Large intestine (tissue), 3 donors: ENCODE measurements around the gene CD160. TPM values are rescaled to one million over a fixed set of nuclear protein-coding genes. Genes with fewer than 3 reads are reported as not detected.
A peak's percentile ranks its signal among the peaks of the same experiment; 100 is the strongest.

Experiments
- DNase-seq, 2 donors: peaks; one replicate each; pipeline versions ENCODE4 v3.0.0 to v3.0.0-alpha.2; 2013
- H3K27ac ChIP-seq: one replicate; pipeline ENCODE4 v1.5.1; 2013; ENCODE audit warnings: low read length
- H3K27me3 ChIP-seq: 2 replicates; pipeline ENCODE4 v1.6.1; 2013; ENCODE audit warnings: low read length; ENCODE audit not compliant: control insufficient read depth, insufficient read depth
- H3K36me3 ChIP-seq: 2 replicates; pipeline ENCODE4 v1.6.1; 2013; ENCODE audit warnings: low read length; ENCODE audit not compliant: control insufficient read depth, insufficient read depth
- H3K4me1 ChIP-seq: one replicate; pipeline ENCODE4 v1.6.1; 2013; ENCODE audit warnings: low read length; ENCODE audit not compliant: control insufficient read depth, insufficient read depth
- H3K4me3 ChIP-seq: one replicate; pipeline ENCODE4 v1.5.1; 2013; ENCODE audit warnings: low read length
- H3K9me3 ChIP-seq: one replicate; pipeline ENCODE4 v1.6.1; 2013; ENCODE audit warnings: mild to moderate bottlenecking, low read depth, low read length, moderate library complexity; ENCODE audit not compliant: control insufficient read depth
- WGBS: methylation state at CpG from one replicate; pipeline ENCODE4 v1.1.5; 2013; ENCODE audit warnings: low lambda C conversion rate; ENCODE audit not compliant: insufficient coverage; 5-methylcytosine and 5-hydroxymethylcytosine counted together
- polyA plus RNA-seq: library from polyadenylated mRNA; unstranded; fragments of 120-200 nt; gene quantifications from one replicate; pipeline ENCODE4 v1.2.1, GENCODE V29; 2013

CD160 gene
- polyA plus RNA-seq, 1 donor, result 2.6 TPM

GRCh38 chr1:145729666-145730436, 10.6 kb downstream of the CD160 start:
- no peaks in the 10 kb centered on the region for H3K36me3 ChIP-seq
- 60% methylated on average over 1 of the region's 5 CpGs for WGBS
- H3K4me1 ChIP-seq, result no peaks in the 10 kb centered on the region
- no peaks in the 10 kb centered on the region for H3K27me3 ChIP-seq
- DNase-seq, result peak in 1 of 2 donors; percentile 39
- H3K4me3 ChIP-seq, result no peak overlapping the region
- no peaks in the 10 kb centered on the region for H3K9me3 ChIP-seq
- no peak overlapping the region for H3K27ac ChIP-seq

- Histone ChIP-seq H3K4me3 (no peak overlapping the region), H3K9me3 (no peaks in the 10 kb centered on the region), H3K27ac (no peak overlapping the region), H3K4me1 (no peaks in the 10 kb centered on the region), H3K27me3 (no peaks in the 10 kb centered on the region), H3K36me3 (no peaks in the 10 kb centered on the region)
- peak in 1 of 2 donors; percentile 18 for DNase-seq
- no CpG with 5 or more reads among the region's 4 CpGs for WGBS
Observed at GRCh38 chr1:145730467-145730866, 11.2 kb downstream of the CD160 start.

- 100% methylated on average over 1 of the region's 3 CpGs for WGBS
- H3K27me3 ChIP-seq, result no peaks in the 10 kb centered on the region
Observed at GRCh38 chr1:145730900-145731299, 11.6 kb downstream of the CD160 start.

DNA sequence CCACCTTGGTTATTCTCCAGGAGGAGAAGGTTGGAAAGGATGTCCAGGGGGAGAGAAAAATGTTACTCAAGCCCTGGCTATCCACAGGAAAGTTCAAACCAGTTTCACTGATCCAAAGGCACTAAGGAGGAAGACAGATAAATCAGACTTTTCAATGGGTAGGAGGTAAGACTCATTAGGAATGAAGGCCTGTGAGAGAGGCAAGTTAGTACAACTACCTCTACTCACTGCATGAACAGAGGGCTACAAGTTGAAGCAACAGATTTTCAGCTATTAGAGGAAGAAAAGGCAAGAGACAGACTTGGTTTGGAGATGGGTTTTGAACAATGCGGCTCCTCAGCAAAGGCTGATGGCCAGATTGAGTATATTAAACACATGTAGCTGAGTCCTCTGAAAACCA, 16.9 kb downstream of the CD160 start:
- Histone ChIP-seq H3K27ac (no peak overlapping the region), H3K4me1 (no peaks in the 10 kb centered on the region), H3K4me3 (no peak overlapping the region), H3K36me3 (no peaks in the 10 kb centered on the region), H3K27me3 (no peaks in the 10 kb centered on the region), H3K9me3 (no peaks in the 10 kb centered on the region)
- WGBS, result no CpG with 5 or more reads among the region's 1 CpG
- DNase-seq, result no peak

More at GRCh38 chr1:145730900-145731299, 11.6 kb downstream of the CD160 start:
- Histone ChIP-seq H3K9me3 (no peaks in the 10 kb centered on the region), H3K27ac (no peak overlapping the region), H3K36me3 (no peaks in the 10 kb centered on the region), H3K4me1 (no peaks in the 10 kb centered on the region), H3K4me3 (no peak overlapping the region)
- no peak for DNase-seq

DNA sequence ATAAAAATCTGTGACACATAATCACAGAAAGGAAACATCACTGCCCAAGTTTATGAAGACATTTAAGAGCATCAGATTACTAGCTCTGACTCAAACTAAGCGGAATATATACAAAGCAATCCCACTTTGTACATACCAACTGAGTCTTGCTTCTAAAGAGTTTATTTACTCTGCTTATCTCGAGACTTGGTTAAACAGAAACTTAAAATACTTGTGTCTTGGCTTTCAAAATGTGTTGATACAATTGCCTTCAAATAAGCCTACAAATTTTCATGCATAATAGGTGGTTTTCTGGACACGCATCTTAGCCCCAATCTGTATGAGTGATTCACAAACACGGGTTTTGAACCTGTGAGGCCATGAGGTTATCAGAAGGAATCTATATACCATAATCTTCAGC, 21.0 kb downstream of the CD160 start:
- H3K36me3 ChIP-seq, result peaks cover 29% of the 10 kb centered on the region
- no peak overlapping the region for H3K27ac ChIP-seq
- peak in 1 of 2 donors; percentile 21 for DNase-seq
- 11% methylated on average over 2 of the region's 4 CpGs for WGBS
- H3K4me3 ChIP-seq, result no peak overlapping the region
- H3K4me1 ChIP-seq, result no peaks in the 10 kb centered on the region
- H3K27me3 ChIP-seq, result no peaks in the 10 kb centered on the region
- no peaks in the 10 kb centered on the region for H3K9me3 ChIP-seq

DNA sequence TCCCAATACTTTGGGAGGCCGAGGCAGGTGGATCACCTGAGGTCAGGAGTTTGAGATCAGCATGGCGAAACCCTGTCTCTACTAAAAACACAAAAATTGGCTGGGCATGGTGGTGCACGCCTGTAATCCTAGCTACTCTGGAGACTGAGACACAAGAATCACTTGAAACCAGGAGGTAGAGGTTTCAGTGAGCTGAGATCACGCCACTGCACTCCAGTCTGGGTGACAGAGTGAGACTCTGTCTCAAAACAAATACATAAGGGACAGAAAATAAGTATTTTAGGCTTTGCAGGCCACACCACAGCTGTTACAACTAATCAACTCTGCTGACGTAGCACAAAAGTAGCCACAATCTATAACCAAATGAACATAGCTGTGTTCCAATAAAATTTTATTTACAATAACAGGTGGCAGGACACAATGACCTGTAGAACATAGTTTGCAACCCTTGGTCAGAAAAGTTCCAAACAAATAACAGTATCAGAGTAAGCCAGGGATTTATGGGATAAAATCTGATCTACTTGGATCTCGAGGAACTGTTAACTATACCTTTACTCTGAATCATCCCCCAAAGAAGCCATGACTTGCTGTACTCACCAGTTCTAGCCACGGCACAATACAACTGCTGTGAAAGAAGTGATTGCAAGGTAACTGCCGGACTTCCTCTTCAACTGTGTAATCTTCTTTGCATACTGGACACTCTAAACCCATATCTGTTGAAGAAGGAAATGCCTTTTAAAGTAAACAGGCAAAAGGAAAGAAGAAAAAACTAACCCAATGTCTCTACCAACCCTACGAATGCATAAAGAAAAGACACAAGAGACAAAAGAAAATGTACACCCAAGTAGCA, 28.3 kb downstream of the CD160 start:
- Histone ChIP-seq H3K9me3 (no peaks in the 10 kb centered on the region), H3K4me1 (no peaks in the 10 kb centered on the region), H3K36me3 (peaks cover 64% of the 10 kb centered on the region), H3K27ac (no peak overlapping the region), H3K27me3 (no peaks in the 10 kb centered on the region), H3K4me3 (no peak overlapping the region)
- 83% methylated on average over 1 of the region's 9 CpGs for WGBS
- DNase-seq, result no peak

- Histone ChIP-seq H3K9me3 (no peaks in the 10 kb centered on the region), H3K4me3 (no peak overlapping the region), H3K36me3 (peaks cover 48% of the 10 kb centered on the region), H3K27me3 (no peaks in the 10 kb centered on the region), H3K27ac (no peak overlapping the region), H3K4me1 (no peaks in the 10 kb centered on the region)
- DNase-seq, result no peak
- WGBS, result 85% methylated on average over 5 of the region's 5 CpGs
Observed at GRCh38 chr1:145750426-145750825, 31.1 kb downstream of the CD160 start.

DNA sequence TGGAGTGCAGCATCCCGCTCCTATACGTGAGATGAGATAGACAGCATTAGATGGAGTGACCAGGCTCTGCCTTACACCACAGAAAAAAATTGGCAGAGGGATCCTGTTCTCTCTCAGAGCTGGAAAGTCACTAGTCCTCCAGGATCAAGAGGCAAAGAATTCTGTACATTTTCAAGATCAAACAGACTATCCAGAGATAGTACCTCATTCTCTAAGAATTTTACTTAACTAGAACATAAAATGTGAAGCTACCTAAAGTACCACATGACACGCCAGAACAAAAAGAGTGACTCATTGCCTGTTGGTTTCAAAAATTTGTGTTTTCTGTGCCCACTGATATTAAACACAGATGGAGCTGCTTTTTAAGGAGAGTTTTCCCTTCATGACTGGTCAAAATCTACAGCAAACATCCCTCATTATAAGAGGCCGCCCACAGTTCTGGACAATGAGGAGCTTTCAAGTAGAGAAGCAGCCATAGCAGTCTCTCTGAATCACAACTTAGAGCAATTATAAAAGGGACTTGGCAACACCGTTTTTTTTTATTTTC, 32.3 kb downstream of the CD160 start:
- Histone ChIP-seq H3K27ac (no peak overlapping the region), H3K27me3 (no peaks in the 10 kb centered on the region), H3K9me3 (no peaks in the 10 kb centered on the region), H3K4me1 (no peaks in the 10 kb centered on the region), H3K36me3 (peaks cover 43% of the 10 kb centered on the region), H3K4me3 (no peak overlapping the region)
- no peak for DNase-seq
- 100% methylated on average over 1 of the region's 5 CpGs for WGBS

DNA sequence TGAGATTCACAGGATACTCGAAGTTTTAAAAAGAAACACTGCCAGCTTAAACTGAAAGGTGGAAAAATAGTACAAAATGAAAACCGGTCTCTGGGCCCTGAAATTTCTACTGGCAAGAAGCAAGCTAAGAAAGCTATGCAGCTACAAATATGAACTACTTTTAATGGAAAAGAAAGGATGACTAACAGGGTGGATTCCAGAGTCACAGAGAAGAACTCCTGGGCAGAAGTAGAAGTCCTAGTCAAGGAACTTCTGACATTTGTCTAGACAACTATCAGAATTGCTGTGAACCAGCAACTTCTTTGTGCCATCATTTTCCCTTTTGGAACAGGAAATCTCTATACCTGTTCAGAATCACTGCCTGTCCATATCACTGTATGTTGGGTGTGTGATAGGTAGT, 38.1 kb downstream of the CD160 start:
- peaks cover 21% of the 10 kb centered on the region for H3K36me3 ChIP-seq
- no peak overlapping the region for H3K4me3 ChIP-seq

DNA sequence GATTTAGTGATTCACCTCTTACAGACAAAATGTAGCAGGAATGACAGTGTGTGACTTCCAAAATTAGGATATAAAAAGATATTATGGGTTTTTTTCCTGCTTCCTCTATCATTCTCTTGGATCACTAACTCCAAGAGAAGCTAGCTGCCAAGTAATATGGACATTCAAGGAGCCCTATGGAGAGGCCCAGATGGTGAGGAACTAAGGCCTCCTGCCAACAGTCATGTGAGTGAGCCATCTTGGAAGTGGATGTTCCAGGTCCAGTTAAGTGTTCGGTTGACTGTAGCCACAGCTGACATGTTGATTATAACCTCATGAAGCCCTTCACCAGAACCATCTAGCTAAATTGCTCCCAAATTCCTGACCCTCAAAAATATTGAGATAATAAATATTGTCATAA, 38.8 kb downstream of the CD160 start:
- WGBS, result no CpG with 5 or more reads among the region's 1 CpG
- no peak overlapping the region for H3K27ac ChIP-seq
- H3K9me3 ChIP-seq, result peaks cover 7% of the 10 kb centered on the region
- H3K27me3 ChIP-seq, result no peaks in the 10 kb centered on the region
- peaks cover 17% of the 10 kb centered on the region for H3K36me3 ChIP-seq
- DNase-seq, result no peak
- no peak overlapping the region for H3K4me3 ChIP-seq
- H3K4me1 ChIP-seq, result no peaks in the 10 kb centered on the region

More for the DNA sequence above, 38.1 kb downstream of the CD160 start:
- Histone ChIP-seq H3K4me1 (no peaks in the 10 kb centered on the region), H3K27ac (no peak overlapping the region), H3K9me3 (peaks cover 7% of the 10 kb centered on the region), H3K27me3 (no peaks in the 10 kb centered on the region)
- no CpG with 5 or more reads among the region's 2 CpGs for WGBS
- no peak for DNase-seq
